Mesenteric fat pad (tissue), 1 donor: ENCODE measurements around the gene KRTAP20-2. TPM values are rescaled to one million over a fixed set of nuclear protein-coding genes. Genes with fewer than 3 reads are reported as not detected.

Experiments used
- DNase-seq: peaks from one replicate; pipeline ENCODE4 v3.0.0-alpha.2; 2020; ENCODE audit warnings: low spot score
- long read RNA-seq: library from polyadenylated mRNA; unstranded; transcript quantifications from one replicate; pipeline ENCODE4 v2.0.0, GENCODE V29; 2020
- total RNA-seq: library from RNA; stranded (reverse); fragmentation: NEBNext Ultra II Directional; extraction: Animal tissue kit (Norgen Biotek cat#: 25700); gene quantifications from one replicate; pipeline ENCODE4 v1.2.1, GENCODE V29; 2021
- donor health status: DM: yes; HTN: yes; CAD: no.

KRTAP20-2 gene
- not detected for total RNA-seq
- long read RNA-seq, result 0 reads

GRCh38 chr21:30634906-30635305, at the start of gene KRTAP20-2:
TSS of gene KRTAP20-2 (plus strand) at chr21:30635206. CDS start at chr21:30635264, 58 bp downstream.
- no peak for DNase-seq

GRCh38 chr21:30590297-30590696, 44.7 kb upstream of the KRTAP20-2 start, which contains the start of gene KRTAP22-2:
TSS of gene KRTAP22-2 (minus strand) at chr21:30590397.
- no peak for DNase-seq

GRCh38 chr21:30592140-30592539, 42.9 kb upstream of the KRTAP20-2 start, which contains the start of gene KRTAP6-3:
TSS of gene KRTAP6-3 (plus strand) at chr21:30592440. CDS start at chr21:30592446, 6 bp downstream.
- DNase-seq, result no peak

DNA sequence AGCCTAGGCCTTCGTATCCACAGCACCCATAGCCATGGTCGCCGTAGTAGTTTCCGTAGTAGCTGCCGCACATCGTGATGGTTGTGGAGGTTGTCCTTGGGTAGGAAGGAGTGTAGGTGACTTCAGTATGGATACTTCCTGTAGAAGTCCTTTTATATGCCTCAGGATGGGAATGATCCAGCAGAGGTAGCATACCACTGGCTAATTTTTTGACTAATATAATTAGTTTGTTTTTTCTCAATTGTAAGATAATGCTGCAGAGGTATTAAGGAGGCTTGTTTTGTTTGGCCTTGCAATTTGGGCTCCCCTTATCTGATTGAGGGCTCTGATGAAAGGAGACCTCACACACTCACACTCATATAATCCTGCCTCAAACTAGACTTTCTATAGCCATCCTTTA, 36.2 kb upstream of the KRTAP20-2 start, which contains the start of gene KRTAP6-2:
KRTAP6-2 (minus strand) TSS at position 101 of the 400 bp plus-strand sequence; CDS start at position 73, 28 bp downstream.
- no peak for DNase-seq

DNA sequence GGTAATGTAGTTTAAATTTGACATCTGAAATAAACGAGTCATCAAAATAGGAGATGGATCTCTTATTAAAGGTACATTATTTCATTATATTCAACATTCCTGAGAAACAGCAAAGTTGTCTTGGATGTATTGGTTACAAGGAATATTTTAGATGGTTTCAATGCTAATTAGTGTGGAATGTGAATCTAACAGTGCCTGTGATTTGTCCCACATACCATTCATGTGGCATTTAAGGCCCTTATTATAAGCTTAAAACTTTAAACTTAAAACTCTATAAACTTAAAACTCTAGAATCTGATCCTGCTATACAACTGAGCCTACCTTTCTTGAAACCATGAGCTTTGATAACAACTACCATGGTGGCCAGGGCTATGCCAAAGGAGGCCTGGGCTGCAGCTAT, 34.2 kb upstream of the KRTAP20-2 start, which contains the start of gene KRTAP22-1:
KRTAP22-1 (plus strand) TSS at position 301 of the 400 bp plus-strand sequence.
- DNase-seq, result no peak

- DNase-seq, result no peak
Observed at GRCh38 chr21:30605968-30606367, 29.0 kb upstream of the KRTAP20-2 start.

DNA sequence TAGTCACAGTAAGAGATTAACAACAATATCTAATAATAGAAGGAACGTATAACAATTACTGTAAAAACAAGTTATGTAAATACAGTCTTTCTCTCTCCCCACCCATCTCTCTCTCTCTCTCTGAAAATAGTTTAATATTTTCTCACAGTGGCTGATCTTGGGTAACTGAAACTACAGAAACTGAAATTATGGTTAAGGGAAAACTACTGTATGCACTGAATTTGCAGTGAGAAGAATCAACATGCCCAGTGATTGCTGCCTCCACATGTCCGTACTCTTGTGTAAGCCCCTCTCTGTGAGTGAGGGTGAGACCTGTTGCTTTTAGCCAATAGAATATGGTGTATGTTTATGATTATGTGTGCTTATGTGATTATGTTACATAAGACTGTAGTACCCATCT, 22.9 kb upstream of the KRTAP20-2 start:
- no peak for DNase-seq

- no peak for DNase-seq
Observed at GRCh38 chr21:30613836-30614235, 21.2 kb upstream of the KRTAP20-2 start, which contains the start of gene KRTAP6-1. TSS of gene KRTAP6-1 (minus strand) at chr21:30613930. CDS start at chr21:30613904, 26 bp downstream.

GRCh38 chr21:30615199-30615598, 19.8 kb upstream of the KRTAP20-2 start:
- DNase-seq, result no peak

DNA sequence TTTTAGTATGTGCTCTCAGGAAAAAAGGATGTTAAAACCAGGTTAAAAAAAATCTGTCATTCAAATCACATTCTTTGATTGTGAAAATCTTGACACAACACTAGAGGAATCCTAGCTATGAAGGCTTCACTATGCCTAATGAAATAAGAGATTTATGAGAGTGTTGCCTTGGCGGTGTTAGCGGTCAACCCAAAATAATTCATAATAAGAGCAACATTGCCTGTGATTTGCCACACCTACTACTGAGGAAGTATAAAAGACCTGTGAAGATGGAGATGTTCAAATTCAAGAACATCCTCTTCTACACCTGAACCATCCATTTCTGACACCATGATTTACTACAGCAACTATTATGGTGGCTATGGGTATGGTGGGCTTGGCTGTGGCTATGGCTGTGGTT, 18.9 kb upstream of the KRTAP20-2 start, which contains the start of gene KRTAP20-1:
KRTAP20-1 (plus strand) TSS at position 301 of the 400 bp plus-strand sequence; CDS start at position 331, 30 bp downstream.
- no peak for DNase-seq

GRCh38 chr21:30620080-30620479, 14.9 kb upstream of the KRTAP20-2 start:
- no peak for DNase-seq

GRCh38 chr21:30620522-30620921, 14.5 kb upstream of the KRTAP20-2 start, which contains the start of gene KRTAP20-4:
TSS of gene KRTAP20-4 (plus strand) at chr21:30620627.
- DNase-seq, result no peak

GRCh38 chr21:30623362-30623761, 11.6 kb upstream of the KRTAP20-2 start:
- DNase-seq, result no peak

DNA sequence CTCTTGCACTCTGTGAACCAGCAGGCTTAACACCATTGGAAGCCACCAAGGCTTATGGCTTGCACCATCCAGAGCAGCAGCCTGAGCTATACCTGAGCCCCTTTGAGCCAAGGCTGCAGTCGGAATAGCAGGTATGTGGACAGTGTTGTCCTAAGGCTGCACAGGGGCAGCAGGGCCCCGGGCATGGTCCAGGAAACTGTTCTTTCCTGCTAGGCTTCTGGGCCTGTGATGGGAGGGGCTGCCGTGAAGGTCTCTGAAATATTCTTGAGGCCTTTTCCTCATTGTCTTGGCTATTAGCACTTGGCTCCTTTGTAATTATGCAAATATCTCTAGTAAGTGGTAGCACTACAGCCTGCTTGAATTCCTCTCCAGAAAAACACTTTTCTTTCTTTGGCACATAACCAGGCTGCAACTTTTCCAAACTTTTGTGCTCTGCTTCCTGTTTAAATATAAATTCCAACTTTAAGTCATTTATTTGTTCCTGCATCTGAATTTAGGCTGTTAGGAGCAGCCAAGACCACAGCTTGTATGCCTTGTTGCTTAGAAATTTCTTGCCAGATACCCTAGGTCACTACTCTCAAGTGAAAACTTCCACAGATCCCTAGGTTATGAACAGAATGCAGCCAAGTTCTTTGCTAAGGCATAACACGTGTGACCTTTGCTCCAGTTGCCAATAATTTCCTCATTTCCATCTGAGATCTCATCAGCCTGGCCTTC, 9.4 kb upstream of the KRTAP20-2 start:
- no peak for DNase-seq

DNA sequence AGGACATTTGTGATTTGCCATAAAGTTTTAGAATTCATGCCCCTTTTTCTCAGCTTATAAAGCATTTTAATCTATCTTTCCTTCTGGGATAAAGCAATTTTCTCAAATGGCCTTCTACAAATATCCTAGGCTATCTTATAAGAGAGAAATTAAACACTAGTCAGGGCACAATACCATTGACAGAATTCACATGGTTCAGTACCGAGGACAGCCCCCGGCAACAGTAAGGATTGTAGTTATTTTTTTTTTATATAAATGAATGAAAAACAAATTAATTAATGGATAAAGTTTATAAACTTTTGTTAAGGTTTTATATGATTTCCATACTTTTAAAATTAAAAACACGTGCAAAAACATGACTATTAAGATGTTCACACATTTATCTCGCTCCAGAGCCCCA, 6.9 kb upstream of the KRTAP20-2 start:
- no peak for DNase-seq

DNA sequence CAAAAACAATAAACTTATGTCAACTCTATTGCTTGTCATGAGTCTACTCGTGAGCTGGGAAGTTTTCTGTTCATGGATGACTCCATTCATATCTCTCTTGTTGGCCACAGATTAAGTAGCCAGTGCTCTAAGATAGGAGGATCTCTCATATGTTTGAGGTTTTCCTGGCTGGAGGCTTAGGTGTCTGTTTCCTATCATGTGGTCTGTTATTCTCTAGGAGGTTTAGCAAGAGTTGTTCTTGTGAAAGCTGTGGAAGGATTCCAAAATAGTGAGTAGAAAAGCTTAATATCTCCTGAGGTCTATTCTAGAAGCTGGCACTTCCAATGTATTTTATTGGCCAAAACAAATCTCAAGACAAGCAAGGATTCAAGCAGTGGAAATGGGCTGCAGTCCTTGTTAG, 5.8 kb upstream of the KRTAP20-2 start:
- DNase-seq, result no peak

GRCh38 chr21:30638686-30639085, 3.7 kb downstream of the KRTAP20-2 start:
- no peak for DNase-seq

GRCh38 chr21:30642564-30642963, 7.6 kb downstream of the KRTAP20-2 start, which contains the start of gene KRTAP20-3:
TSS of gene KRTAP20-3 (plus strand) at chr21:30642864.
- DNase-seq, result no peak

DNA sequence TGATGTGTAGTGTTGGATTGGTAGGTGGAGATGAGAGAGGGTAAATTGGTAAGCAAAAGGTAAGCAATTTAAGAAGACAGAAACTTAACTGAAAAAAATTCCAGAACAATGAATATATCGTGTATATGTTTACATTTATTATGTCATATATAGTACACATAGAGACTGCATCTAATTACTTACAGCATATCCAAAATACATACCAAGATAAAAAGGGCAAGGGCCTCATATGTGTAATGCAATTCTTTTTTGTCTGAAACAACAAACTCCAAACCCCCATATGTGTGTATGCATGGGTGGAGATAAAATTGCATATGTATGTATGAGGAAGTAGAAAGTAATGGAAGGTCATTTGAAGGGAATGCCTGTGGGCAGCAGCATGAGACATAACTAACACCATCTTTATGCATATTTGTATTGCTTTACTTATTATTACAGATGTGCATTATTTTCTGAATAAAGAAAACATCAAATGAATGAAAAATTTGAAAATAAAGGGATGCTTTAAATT, 12.0 kb downstream of the KRTAP20-2 start:
- no peak for DNase-seq

GRCh38 chr21:30652891-30653290, 17.9 kb downstream of the KRTAP20-2 start:
- no peak for DNase-seq

DNA sequence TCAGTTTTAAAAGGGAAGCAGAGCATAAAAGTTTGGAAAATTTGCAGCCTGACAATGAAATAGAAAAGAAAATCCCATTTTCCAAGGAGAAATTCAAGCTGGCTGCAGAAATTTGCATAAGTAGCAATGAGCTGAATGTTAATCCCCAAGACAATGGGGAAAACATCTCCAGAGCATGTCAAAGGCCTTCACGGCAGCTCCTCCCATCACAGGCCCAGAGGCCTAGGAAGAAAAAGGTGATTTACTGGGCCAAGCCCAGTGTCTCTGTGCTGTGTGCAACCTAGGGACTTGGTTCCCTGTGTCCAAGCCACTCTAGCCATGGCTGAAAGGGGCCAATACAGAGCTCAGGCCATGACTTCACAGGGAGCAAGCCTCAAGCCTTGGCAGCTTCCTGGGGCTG, 33.8 kb downstream of the KRTAP20-2 start:
- DNase-seq, result no peak

DNA sequence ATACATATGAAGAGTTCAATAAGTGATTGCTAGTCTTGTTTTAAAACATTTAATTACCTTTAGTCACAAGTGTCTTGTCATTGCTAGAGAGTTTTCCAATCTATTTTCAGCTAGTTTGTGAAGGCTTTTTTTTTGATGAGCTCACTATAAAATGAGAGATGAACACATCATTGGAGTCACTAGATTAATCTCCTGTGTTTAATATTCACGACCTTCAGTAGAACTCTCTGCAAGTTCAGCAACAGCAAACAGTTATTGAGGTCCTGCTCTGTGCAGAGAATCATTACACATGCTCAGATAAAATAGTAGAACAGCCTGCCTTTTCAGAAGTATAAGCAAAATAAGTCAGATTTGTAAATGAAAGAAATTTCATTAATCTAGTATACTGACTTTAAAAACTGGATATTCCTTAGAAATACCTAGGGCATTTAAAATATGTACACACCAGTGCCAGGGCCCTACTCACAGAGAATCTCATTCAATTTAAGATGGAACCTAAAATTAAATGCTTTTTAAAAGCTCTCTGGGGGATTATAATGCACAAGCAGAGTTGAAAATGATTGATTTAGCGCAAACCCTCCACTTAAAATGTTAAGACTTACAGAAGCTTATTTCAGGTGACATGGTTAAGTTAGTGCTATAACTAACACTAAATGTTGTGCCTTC, 38.1 kb downstream of the KRTAP20-2 start:
- no peak for DNase-seq
